Activated naive CD8-positive, alpha-beta T cell treated with anti-CD3 and anti-CD28 coated beads for 36 hours (primary cell): ENCODE data around the gene ISG15. TPM values are rescaled to one million over a fixed set of nuclear protein-coding genes. Genes with fewer than 3 reads are reported as not detected.

Source experiments
- DNase-seq: peaks from one replicate; pipeline ENCODE4 v3.0.0; 2021
- H3K27ac Mint-ChIP-seq: one replicate; pipeline ENCODE4 v1.8.0; 2022; ENCODE audit warnings: mild to moderate bottlenecking, moderate library complexity, mixed read lengths
- H3K27me3 Mint-ChIP-seq: one replicate; pipeline ENCODE4 v1.8.0; 2022; ENCODE audit warnings: mild to moderate bottlenecking, mixed read lengths
- H3K36me3 Mint-ChIP-seq: one replicate; pipeline ENCODE4 v1.8.0; 2021; ENCODE audit warnings: mild to moderate bottlenecking, mixed read lengths
- H3K4me1 Mint-ChIP-seq: one replicate; pipeline ENCODE4 v1.8.0; 2021; ENCODE audit warnings: mixed read lengths
- H3K4me3 Mint-ChIP-seq: one replicate; pipeline ENCODE4 v1.8.0; 2022; ENCODE audit warnings: mild to moderate bottlenecking, moderate library complexity, mixed read lengths
- H3K9me3 Mint-ChIP-seq: one replicate; pipeline ENCODE4 v1.8.0; 2022; ENCODE audit warnings: mixed read lengths
- total RNA-seq, 2 experiments: library from RNA; stranded (reverse); gene quantifications; one replicate each; pipeline ENCODE4 v1.2.3, GENCODE V29; 2021

The ISG15 gene
- total RNA-seq, 2 experiments from 2014 or later, result 71.7 to 78.4 TPM

DNA sequence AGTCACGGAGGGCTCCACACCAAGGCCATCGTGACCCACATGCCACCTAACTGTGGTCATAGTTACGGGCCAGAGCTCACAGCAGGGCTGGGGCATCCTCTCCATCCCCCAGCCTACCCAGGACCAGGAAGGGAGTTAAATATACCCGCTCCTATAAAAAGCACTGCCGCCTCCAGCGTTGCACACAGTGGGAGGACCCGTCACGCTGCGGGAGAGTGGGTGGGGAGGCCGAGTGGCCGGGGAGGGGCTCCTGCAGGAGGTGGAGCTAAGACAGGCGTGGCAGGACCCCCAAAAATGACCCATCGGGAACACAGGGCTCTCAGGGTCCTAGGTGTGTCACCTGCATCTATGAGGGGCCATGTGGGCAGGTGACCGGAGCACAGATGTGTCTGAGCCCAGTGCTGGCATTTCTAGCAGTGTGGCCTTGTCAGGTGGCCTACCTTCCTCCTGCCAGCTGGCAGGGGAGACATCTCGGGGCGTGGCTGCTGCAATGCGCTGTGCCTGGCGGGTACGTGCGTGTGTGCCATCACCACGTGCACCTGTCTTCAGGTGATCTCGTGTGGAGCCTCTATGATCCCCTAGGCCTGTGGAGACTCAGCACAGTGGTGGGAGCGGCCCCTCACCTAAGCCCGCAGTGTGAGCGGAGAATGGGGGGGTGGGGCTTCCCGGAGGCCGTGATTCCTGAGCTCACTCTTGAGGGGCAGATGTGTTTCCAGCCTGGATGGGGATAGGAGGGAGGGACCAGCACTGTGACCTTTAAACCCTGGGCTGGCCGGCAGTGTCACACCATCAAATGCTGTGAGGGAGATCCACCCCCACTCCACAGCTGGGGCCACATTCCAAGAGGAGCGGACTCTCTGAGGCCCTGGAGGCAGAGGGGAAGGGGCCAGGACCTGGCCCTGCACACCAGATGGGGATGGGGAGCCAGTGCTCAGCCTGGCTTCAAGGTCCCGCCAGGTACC, 24.4 kb downstream of the ISG15 start:
- Mint-ChIP-seq H3K4me3 (no peak overlapping the region), H3K4me1 (peaks cover 23% of the 10 kb centered on the region), H3K36me3 (peaks cover 2% of the 10 kb centered on the region), H3K27me3 (peaks cover 13% of the 10 kb centered on the region), H3K27ac (no peak overlapping the region), H3K9me3 (no peaks in the 10 kb centered on the region)
- no peak for DNase-seq

DNA sequence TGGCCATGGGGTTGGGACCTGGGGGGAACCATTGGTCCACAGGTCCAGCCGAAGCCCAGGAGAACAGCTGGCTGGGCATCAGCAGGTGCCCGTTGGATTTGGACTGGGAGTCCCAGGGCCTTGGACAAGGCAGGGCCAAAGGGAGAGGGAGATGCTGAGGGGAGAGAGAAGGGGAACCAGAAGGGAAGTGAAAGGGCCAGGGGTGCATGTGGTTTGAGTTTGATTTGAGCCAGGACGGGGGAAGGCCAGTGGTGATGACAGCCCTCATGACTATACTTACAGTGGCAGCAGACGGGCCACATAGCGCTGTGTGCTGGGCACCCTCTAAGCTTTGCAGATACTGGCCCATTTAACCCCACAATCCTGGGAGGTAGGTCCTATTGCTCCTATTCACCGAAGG, 25.4 kb downstream of the ISG15 start:
- Mint-ChIP-seq H3K4me1 (peaks cover 23% of the 10 kb centered on the region), H3K36me3 (peaks cover 6% of the 10 kb centered on the region), H3K9me3 (no peaks in the 10 kb centered on the region), H3K4me3 (no peak overlapping the region), H3K27me3 (peaks cover 13% of the 10 kb centered on the region), H3K27ac (no peak overlapping the region)
- no peak for DNase-seq

DNA sequence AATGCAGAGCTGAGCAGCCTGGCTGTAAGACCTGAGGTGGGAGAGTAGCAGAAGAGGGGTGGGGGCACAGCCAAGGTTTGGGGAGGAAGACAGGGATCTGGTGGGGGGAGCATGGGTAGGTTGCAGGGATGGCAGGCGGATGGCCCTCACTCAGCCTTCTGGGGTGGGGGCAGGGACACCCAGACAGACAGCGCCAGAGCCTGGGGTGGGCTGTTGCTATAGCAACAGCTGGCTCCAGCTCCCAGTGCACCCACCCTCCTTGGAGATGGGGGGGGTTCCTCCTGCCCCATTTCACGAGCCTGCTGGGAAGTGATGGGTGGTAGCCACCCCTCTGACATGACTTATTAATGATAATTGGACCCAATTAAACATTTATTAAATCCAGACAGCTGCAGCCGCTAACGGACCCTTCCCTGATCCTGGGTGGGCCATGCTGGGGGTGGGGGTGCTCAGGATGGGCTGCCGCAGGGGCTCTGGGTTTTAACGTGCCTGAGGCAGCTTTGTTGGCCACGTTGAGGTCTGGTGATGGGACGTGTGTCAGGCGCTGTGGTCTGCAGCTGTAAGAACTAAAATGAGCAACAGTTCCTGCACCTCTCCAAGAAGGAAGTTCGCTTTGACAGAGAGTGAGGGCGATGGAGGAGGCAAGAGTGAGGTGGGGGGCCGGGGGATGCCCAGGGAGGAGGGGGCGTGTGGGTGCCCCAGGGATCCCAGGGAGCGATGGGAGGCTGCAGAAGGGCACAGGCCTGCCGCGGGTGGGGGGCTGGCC, 26.0 kb downstream of the ISG15 start:
- peaks cover 13% of the 10 kb centered on the region for H3K27me3 Mint-ChIP-seq
- H3K27ac Mint-ChIP-seq, result peak overlapping the region; percentile 39
- peak overlapping the region; percentile 69 for H3K4me3 Mint-ChIP-seq
- DNase-seq, result peak; percentile 33
- peaks cover 6% of the 10 kb centered on the region for H3K36me3 Mint-ChIP-seq
- H3K4me1 Mint-ChIP-seq, result peaks cover 22% of the 10 kb centered on the region
- H3K9me3 Mint-ChIP-seq, result no peaks in the 10 kb centered on the region

DNA sequence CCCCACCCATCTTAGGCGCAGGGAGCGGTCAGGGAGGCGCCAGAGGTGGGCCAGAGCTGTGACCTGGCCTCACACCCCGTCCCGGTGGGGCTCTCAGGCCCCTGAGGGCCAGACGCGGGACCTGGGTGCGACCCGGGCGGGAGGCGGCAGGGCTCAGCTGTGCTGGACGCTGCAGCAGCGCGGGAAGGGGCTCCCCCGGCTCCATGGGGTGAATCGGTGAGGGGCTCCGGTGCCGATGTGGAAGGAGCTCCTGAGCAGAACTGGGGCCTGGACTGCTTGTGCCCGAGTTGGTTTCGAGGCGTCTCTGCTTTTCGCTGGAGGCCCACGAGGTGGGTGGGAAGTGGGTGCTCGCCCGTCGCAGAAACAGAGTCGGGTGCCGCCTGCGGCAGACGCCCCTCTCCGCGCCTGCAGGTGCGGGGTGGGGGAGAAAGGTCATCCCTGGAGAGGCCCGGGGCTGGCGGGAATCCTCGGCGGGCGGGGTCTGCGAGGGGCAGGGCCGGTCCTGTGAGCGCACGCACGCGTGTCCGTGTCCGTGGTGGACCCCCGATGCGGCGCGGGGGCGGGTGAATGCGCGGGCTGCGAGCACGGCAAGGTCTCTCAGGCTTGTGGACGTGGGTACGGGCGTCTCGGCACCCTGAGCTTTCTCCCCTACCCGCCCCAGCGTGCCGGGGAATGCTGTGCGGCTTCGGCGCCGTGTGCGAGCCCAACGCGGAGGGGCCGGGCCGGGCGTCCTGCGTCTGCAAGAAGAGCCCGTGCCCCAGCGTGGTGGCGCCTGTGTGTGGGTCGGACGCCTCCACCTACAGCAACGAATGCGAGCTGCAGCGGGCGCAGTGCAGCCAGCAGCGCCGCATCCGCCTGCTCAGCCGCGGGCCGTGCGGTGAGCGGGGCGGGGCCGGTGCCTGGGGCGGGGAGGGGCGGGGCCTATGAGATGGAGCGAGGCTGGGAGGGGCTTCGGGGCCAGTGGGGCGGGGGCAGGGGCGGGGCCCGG, 27.0 kb downstream of the ISG15 start:
- H3K4me1 Mint-ChIP-seq, result peaks cover 22% of the 10 kb centered on the region
- peak overlapping the region; percentile 69 for H3K4me3 Mint-ChIP-seq
- H3K9me3 Mint-ChIP-seq, result no peaks in the 10 kb centered on the region
- peak; percentile 84 for DNase-seq
- H3K27ac Mint-ChIP-seq, result peak overlapping the region; percentile 39
- H3K27me3 Mint-ChIP-seq, result peaks cover 13% of the 10 kb centered on the region
- peaks cover 6% of the 10 kb centered on the region for H3K36me3 Mint-ChIP-seq

DNA sequence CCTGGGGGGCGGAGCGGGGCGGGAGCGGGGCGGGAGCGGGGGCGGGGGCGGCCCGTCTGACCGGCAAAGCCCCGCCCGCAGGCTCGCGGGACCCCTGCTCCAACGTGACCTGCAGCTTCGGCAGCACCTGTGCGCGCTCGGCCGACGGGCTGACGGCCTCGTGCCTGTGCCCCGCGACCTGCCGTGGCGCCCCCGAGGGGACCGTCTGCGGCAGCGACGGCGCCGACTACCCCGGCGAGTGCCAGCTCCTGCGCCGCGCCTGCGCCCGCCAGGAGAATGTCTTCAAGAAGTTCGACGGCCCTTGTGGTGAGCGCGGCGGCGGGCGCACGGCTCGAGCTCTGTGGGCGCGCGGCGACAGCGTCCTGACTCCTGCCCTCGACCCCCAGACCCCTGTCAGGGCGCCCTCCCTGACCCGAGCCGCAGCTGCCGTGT, 27.8 kb downstream of the ISG15 start:
- Mint-ChIP-seq H3K27ac (no peak overlapping the region), H3K9me3 (no peaks in the 10 kb centered on the region), H3K4me1 (peaks cover 18% of the 10 kb centered on the region), H3K27me3 (peaks cover 13% of the 10 kb centered on the region), H3K4me3 (no peak overlapping the region), H3K36me3 (peaks cover 4% of the 10 kb centered on the region)
- DNase-seq, result peak; percentile 32

DNA sequence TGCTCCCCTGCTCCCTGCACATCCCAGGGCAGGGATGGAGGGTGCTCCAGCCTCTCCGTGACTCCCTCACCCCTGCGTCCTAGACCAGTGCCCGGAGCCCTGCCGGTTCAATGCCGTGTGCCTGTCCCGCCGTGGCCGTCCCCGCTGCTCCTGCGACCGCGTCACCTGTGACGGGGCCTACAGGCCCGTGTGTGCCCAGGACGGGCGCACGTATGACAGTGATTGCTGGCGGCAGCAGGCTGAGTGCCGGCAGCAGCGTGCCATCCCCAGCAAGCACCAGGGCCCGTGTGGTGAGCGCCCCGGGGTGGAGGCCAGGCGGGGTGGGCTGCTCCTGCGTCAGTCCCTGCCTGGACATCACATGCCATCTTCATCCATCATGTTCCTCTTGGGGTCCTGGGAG, 28.6 kb downstream of the ISG15 start:
- H3K4me3 Mint-ChIP-seq, result no peak overlapping the region
- H3K27me3 Mint-ChIP-seq, result peaks cover 13% of the 10 kb centered on the region
- no peak overlapping the region for H3K27ac Mint-ChIP-seq
- peaks cover 4% of the 10 kb centered on the region for H3K36me3 Mint-ChIP-seq
- DNase-seq, result no peak
- H3K9me3 Mint-ChIP-seq, result no peaks in the 10 kb centered on the region
- H3K4me1 Mint-ChIP-seq, result peaks cover 18% of the 10 kb centered on the region

DNA sequence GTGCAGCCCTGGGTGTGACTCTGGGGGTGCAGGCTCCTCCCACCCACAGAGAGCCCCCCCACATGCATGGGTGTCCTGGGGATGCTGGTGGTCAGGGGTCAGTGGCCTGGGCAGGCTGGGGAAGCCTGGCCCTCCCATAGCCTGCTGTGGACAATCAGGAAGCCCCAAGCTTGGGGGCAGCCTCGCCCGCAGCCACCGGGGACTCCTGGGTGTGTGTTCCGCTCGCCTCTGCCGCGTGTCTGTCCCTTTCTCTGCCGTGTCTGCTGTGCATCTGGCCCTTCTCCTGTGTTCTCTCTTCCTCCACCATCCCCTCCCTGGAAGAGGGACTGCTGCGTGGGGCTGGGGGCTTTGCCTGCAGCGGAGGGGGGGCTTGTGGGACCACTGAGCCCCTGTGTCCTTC, 29.5 kb downstream of the ISG15 start:
- H3K27me3 Mint-ChIP-seq, result peaks cover 13% of the 10 kb centered on the region
- peaks cover 4% of the 10 kb centered on the region for H3K36me3 Mint-ChIP-seq
- no peak overlapping the region for H3K4me3 Mint-ChIP-seq
- H3K4me1 Mint-ChIP-seq, result peaks cover 18% of the 10 kb centered on the region
- peak overlapping the region; percentile 58 for H3K27ac Mint-ChIP-seq
- DNase-seq, result no peak
- H3K9me3 Mint-ChIP-seq, result no peaks in the 10 kb centered on the region

DNA sequence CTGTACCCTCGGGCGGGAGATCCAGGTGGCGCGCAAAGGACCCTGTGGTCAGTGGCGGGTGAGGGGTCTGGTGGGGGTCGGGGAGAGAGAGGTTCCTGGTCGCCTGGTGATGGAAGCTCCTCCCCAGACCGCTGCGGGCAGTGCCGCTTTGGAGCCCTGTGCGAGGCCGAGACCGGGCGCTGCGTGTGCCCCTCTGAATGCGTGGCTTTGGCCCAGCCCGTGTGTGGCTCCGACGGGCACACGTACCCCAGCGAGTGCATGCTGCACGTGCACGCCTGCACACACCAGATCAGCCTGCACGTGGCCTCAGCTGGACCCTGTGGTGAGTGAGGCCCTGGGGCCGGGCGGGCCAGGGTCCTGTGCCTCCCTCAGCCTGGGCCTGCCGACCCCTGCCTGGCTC, 30.1 kb downstream of the ISG15 start:
- peaks cover 4% of the 10 kb centered on the region for H3K36me3 Mint-ChIP-seq
- H3K27me3 Mint-ChIP-seq, result peaks cover 13% of the 10 kb centered on the region
- no peaks in the 10 kb centered on the region for H3K9me3 Mint-ChIP-seq
- no peak overlapping the region for H3K27ac Mint-ChIP-seq
- peaks cover 15% of the 10 kb centered on the region for H3K4me1 Mint-ChIP-seq
- H3K4me3 Mint-ChIP-seq, result no peak overlapping the region
- no peak for DNase-seq

DNA sequence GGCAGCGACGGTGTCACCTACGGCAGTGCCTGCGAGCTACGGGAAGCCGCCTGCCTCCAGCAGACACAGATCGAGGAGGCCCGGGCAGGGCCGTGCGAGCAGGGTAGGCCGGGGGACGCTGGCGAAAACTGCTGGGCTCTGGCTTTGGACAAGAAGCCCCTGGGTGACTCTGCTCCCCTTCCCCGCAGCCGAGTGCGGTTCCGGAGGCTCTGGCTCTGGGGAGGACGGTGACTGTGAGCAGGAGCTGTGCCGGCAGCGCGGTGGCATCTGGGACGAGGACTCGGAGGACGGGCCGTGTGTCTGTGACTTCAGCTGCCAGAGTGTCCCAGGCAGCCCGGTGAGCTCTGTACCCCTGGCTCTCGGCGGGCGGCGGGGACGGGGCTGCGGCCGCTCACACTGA, 30.6 kb downstream of the ISG15 start:
- no peak overlapping the region for H3K4me3 Mint-ChIP-seq
- peaks cover 11% of the 10 kb centered on the region for H3K4me1 Mint-ChIP-seq
- peaks cover 4% of the 10 kb centered on the region for H3K36me3 Mint-ChIP-seq
- no peak overlapping the region for H3K27ac Mint-ChIP-seq
- DNase-seq, result no peak
- H3K27me3 Mint-ChIP-seq, result peaks cover 8% of the 10 kb centered on the region
- H3K9me3 Mint-ChIP-seq, result no peaks in the 10 kb centered on the region

DNA sequence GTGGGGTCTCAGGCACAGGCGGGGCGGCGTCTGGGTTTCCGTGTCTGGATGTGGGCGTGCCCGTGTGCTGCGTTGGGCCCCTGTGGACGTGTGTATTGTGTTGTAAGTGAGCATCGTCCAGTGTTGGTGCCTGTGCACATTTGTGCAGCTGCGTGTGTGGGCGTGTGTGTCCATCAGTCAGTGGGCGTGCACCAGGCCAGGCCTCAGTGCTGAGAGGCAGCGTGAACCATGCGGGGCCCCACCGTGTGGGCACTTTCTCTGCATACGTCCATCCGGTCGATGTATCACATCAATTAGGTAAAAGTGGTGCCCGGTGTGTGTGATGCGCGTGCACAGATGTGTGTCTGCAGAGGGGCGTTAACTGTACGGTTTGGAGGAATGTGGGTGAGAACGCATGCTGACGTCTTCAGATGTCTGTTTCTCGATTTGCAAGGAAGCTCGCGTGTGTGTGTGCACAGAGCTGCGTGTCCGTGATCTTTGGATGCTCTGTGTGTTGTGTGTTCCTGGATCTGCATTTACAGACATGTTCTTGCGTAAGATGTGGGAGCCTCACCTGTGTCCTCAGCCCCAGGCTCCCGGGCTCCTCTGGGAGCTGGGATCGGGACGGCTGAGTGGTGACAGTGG, 31.3 kb downstream of the ISG15 start:
- H3K27ac Mint-ChIP-seq, result no peak overlapping the region
- H3K36me3 Mint-ChIP-seq, result peaks cover 4% of the 10 kb centered on the region
- no peak overlapping the region for H3K4me3 Mint-ChIP-seq
- no peaks in the 10 kb centered on the region for H3K9me3 Mint-ChIP-seq
- peaks cover 3% of the 10 kb centered on the region for H3K27me3 Mint-ChIP-seq
- H3K4me1 Mint-ChIP-seq, result peaks cover 4% of the 10 kb centered on the region
- DNase-seq, result no peak

DNA sequence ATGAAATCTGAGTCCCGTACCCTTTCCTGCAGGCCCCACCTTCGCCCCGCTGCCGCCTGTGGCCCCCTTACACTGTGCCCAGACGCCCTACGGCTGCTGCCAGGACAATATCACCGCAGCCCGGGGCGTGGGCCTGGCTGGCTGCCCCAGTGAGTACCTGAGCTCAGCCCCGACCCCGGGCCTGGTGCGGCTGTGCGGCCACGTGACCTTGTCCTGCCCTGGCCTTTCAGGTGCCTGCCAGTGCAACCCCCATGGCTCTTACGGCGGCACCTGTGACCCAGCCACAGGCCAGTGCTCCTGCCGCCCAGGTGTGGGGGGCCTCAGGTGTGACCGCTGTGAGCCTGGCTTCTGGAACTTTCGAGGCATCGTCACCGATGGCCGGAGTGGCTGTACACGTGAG, 31.8 kb downstream of the ISG15 start:
- Mint-ChIP-seq H3K36me3 (peaks cover 4% of the 10 kb centered on the region), H3K4me3 (no peak overlapping the region), H3K27ac (no peak overlapping the region), H3K9me3 (no peaks in the 10 kb centered on the region), H3K27me3 (no peaks in the 10 kb centered on the region), H3K4me1 (peaks cover under 1% of the 10 kb centered on the region)
- no peak for DNase-seq

DNA sequence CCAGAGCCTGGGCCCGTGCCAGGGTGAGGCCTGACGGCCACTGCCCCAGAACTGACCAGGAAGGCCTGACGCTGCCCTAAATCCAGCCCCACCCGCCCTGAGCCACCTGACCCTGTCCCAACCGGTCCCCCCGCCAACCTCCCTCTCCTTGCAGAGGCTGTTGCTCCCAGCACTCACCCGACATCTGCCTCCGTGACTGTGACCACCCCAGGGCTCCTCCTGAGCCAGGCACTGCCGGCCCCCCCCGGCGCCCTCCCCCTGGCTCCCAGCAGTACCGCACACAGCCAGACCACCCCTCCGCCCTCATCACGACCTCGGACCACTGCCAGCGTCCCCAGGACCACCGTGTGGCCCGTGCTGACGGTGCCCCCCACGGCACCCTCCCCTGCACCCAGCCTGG, 32.9 kb downstream of the ISG15 start:
- H3K4me3 Mint-ChIP-seq, result no peak overlapping the region
- H3K27ac Mint-ChIP-seq, result no peak overlapping the region
- H3K36me3 Mint-ChIP-seq, result peaks cover 4% of the 10 kb centered on the region
- no peak for DNase-seq
- H3K9me3 Mint-ChIP-seq, result no peaks in the 10 kb centered on the region
- H3K27me3 Mint-ChIP-seq, result no peaks in the 10 kb centered on the region
- H3K4me1 Mint-ChIP-seq, result no peaks in the 10 kb centered on the region

DNA sequence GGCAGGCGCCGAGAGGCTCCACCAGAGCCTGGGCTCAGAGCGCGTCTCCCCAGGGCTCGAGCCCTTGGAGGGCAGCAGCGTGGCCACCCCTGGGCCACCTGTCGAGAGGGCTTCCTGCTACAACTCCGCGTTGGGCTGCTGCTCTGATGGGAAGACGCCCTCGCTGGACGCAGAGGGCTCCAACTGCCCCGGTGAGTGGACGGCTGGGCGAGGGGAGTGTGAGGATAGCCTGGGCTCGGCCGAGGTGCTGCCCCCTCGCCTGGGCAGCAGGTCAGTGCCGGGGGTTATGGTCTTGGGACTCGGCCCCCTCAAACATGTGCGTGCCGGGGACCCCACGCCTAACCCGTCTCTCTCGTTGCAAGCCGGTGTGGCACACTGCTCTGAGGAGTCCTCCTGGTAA, 33.5 kb downstream of the ISG15 start:
- Mint-ChIP-seq H3K36me3 (peaks cover 4% of the 10 kb centered on the region), H3K9me3 (no peaks in the 10 kb centered on the region), H3K27me3 (no peaks in the 10 kb centered on the region), H3K4me3 (no peak overlapping the region), H3K4me1 (no peaks in the 10 kb centered on the region), H3K27ac (no peak overlapping the region)
- DNase-seq, result no peak

DNA sequence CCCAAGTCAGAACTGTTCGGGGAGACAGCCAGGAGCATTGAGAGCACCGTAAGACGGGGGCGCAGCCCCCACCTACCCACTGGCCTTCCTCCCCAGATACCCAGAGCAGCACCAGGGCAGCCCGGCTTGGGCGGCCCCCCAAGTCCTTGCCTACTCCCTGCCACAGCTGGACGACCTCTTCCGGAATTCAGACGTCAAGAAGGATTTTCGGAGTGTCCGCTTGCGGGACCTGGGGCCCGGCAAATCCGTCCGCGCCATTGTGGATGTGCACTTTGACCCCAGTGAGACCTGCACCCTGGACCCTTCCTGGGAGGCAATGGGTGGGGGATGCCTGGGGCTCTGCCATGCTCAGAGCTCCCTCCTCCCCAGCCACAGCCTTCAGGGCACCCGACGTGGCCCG, 34.1 kb downstream of the ISG15 start:
- H3K36me3 Mint-ChIP-seq, result peaks cover 7% of the 10 kb centered on the region
- H3K4me1 Mint-ChIP-seq, result no peaks in the 10 kb centered on the region

More for the DNA sequence above, 34.1 kb downstream of the ISG15 start:
- Mint-ChIP-seq H3K27me3 (no peaks in the 10 kb centered on the region), H3K4me3 (no peak overlapping the region), H3K9me3 (no peaks in the 10 kb centered on the region), H3K27ac (no peak overlapping the region)
- no peak for DNase-seq
